Chondrocyte (in vitro differentiated cells): Measurements from ENCODE around the gene LCN9. TPM values are rescaled to one million over a fixed set of nuclear protein-coding genes. Genes with fewer than 3 reads are reported as not detected.

Experiments used
- DNase-seq: peaks from one replicate; pipeline ENCODE4 v3.0.0; 2021; ENCODE audit warnings: mixed read lengths, low spot score
- H3K27ac Mint-ChIP-seq: one replicate; pipeline ENCODE4 v1.8.0; 2021; ENCODE audit warnings: mild to moderate bottlenecking, moderate library complexity, mixed read lengths; ENCODE audit not compliant: unreplicated experiment
- H3K27me3 Mint-ChIP-seq: 2 replicates; pipeline ENCODE4 v1.8.0; 2021; ENCODE audit warnings: low read depth, mixed read lengths
- H3K36me3 Mint-ChIP-seq: 2 replicates; pipeline ENCODE4 v1.8.0; 2021; ENCODE audit warnings: low read depth, mixed read lengths
- H3K4me1 Mint-ChIP-seq: 2 replicates; pipeline ENCODE4 v1.8.0; 2021; ENCODE audit warnings: low read depth, mild to moderate bottlenecking, mixed read lengths
- H3K4me3 Mint-ChIP-seq: one replicate; pipeline ENCODE4 v1.8.0; 2021; ENCODE audit warnings: mild to moderate bottlenecking, moderate library complexity, mixed read lengths; ENCODE audit not compliant: unreplicated experiment
- H3K9me3 Mint-ChIP-seq: 2 replicates; pipeline ENCODE4 v1.8.0; 2021; ENCODE audit warnings: low read depth, mixed read lengths
- total RNA-seq: library from RNA; stranded (reverse); gene quantifications from 3 replicates; pipeline ENCODE4 v1.2.1, GENCODE V29; 2021
- TF ChIP-seq, protein P1 (sequence below): fragments of 200-600 bp; sonication (generic); IDR thresholded peaks from 2 replicates; pipeline ENCODE4 v1.5.0; 2021; ENCODE audit warnings: antibody characterized with exemption, mild to moderate bottlenecking, moderate library complexity

LCN9 gene
- total RNA-seq, 1 donor from 2014 or later = 1.8 TPM

GRCh38 chr9:135708164-135708563 lies 45.1 kb downstream of the LCN9 start:
- Mint-ChIP-seq H3K27ac (no peak overlapping the region), H3K9me3 (no peaks in the 10 kb centered on the region), H3K27me3 (peaks cover 43% of the 10 kb centered on the region), H3K4me1 (peaks cover 3% of the 10 kb centered on the region), H3K4me3 (no peak overlapping the region), H3K36me3 (peaks cover 2% of the 10 kb centered on the region)
- no peak for DNase-seq
- TF ChIP-seq, protein P1, sequence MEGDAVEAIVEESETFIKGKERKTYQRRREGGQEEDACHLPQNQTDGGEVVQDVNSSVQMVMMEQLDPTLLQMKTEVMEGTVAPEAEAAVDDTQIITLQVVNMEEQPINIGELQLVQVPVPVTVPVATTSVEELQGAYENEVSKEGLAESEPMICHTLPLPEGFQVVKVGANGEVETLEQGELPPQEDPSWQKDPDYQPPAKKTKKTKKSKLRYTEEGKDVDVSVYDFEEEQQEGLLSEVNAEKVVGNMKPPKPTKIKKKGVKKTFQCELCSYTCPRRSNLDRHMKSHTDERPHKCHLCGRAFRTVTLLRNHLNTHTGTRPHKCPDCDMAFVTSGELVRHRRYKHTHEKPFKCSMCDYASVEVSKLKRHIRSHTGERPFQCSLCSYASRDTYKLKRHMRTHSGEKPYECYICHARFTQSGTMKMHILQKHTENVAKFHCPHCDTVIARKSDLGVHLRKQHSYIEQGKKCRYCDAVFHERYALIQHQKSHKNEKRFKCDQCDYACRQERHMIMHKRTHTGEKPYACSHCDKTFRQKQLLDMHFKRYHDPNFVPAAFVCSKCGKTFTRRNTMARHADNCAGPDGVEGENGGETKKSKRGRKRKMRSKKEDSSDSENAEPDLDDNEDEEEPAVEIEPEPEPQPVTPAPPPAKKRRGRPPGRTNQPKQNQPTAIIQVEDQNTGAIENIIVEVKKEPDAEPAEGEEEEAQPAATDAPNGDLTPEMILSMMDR = no peak

DNA sequence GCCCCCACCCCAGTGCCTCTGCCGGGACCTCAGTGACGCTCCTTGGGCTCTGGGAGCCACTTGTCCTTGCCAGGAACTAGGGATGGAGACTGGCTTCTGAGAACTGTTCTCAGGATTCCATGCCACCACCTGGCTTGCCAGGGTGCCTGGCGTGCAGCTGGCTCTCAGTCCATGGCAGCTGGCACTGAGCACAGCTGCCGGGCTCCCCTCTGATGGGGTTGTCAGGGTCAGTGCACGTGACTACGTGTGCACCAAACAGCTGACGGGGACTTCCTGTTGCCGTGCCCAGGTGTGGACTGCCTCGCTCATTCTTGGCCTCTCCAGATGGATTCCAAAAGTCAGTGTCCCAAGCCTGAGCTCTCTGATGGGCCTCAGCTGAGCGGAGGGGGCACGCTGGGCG lies 48.3 kb downstream of the LCN9 start:
- Mint-ChIP-seq H3K4me3 (no peak overlapping the region), H3K4me1 (no peaks in the 10 kb centered on the region), H3K36me3 (peaks cover 2% of the 10 kb centered on the region), H3K9me3 (no peaks in the 10 kb centered on the region), H3K27me3 (peaks cover 58% of the 10 kb centered on the region), H3K27ac (no peak overlapping the region)
- TF ChIP-seq, protein P1 = no peak
- DNase-seq = no peak

DNA sequence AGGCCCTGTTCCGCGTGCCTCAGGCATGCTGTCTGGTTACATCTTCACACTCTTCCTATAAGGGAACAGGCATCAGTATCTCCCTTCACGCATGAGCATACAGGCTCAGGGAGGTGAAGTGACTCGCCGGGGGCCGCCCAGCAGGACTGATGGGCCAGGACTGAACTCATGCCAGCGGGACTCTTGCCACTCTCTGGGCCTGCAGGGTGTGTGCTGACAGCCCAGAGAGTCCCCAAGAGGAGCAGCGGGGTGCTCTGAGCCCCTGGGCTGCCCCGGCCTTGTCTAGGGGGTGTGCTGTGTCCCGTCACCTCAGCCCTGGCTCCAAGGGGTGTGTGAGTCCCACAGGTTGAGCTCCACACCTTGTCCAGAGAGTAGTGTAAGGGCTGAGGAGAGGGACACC lies 48.8 kb downstream of the LCN9 start:
- H3K36me3 Mint-ChIP-seq = peaks cover 2% of the 10 kb centered on the region
- H3K4me3 Mint-ChIP-seq = no peak overlapping the region
- TF ChIP-seq, protein P1 = no peak
- peaks cover 62% of the 10 kb centered on the region for H3K27me3 Mint-ChIP-seq
- no peak for DNase-seq
- no peak overlapping the region for H3K27ac Mint-ChIP-seq
- H3K9me3 Mint-ChIP-seq = no peaks in the 10 kb centered on the region
- no peaks in the 10 kb centered on the region for H3K4me1 Mint-ChIP-seq

GRCh38 chr9:135712613-135713295 lies 49.6 kb downstream of the LCN9 start:
- peaks cover 64% of the 10 kb centered on the region for H3K27me3 Mint-ChIP-seq
- no peak overlapping the region for H3K4me3 Mint-ChIP-seq
- TF ChIP-seq, protein P1 = no peak
- DNase-seq = no peak
- H3K27ac Mint-ChIP-seq = no peak overlapping the region
- H3K36me3 Mint-ChIP-seq = peaks cover 2% of the 10 kb centered on the region
- no peaks in the 10 kb centered on the region for H3K9me3 Mint-ChIP-seq
- H3K4me1 Mint-ChIP-seq = no peaks in the 10 kb centered on the region

GRCh38 chr9:135714242-135715055 lies 51.3 kb downstream of the LCN9 start:
- Mint-ChIP-seq H3K4me1 (no peaks in the 10 kb centered on the region), H3K9me3 (no peaks in the 10 kb centered on the region), H3K4me3 (no peak overlapping the region), H3K36me3 (peaks cover 2% of the 10 kb centered on the region), H3K27ac (no peak overlapping the region), H3K27me3 (peaks cover 48% of the 10 kb centered on the region)
- DNase-seq = no peak
- TF ChIP-seq, protein P1 = no peak
